DND-41 (cell line): ENCODE data around the gene OR2T10.
"Not testable (repeated sequence)": the region's sequence is repeated elsewhere in the genome, so short reads cannot be mapped to it uniquely, and the experiment has no call there.

Source experiments
- CTCF ChIP-seq: IDR thresholded peaks from 2 replicates; pipeline ENCODE4 v1.5.1; 2012; ENCODE audit warnings: borderline replicate concordance, low read length, moderate library complexity, mild to moderate bottlenecking; ENCODE audit not compliant: poor library complexity, severe bottlenecking; ENCODE audit errors: extremely low read depth
- EZH2 ChIP-seq: IDR thresholded peaks from 3 replicates; pipeline ENCODE4 v1.6.1; 2012; ENCODE audit warnings: borderline replicate concordance, low read depth, mild to moderate bottlenecking, moderate library complexity, low read length, inconsistent platforms; ENCODE audit not compliant: severe bottlenecking

- not testable (repeated sequence) for TF ChIP-seq CTCF, EZH2
Observed at GRCh38 chr1:248569049-248569448, 28.5 kb downstream of the OR2T10 start.
